D721Med (cell line): Measurements from ENCODE around the gene DLGAP4.
A peak's percentile ranks its signal among the peaks of the same experiment; 100 is the strongest.

Experiments
- DNase-seq: peaks from one replicate; pipeline ENCODE4 v3.0.0; 2011; ENCODE audit warnings: low spot score; ENCODE audit not compliant: insufficient read length
- FAIRE-seq: peaks from 2 replicates; lab custom pipeline; 2011; peaks lifted over from hg19 to GRCh38; lab: Jason Lieb, UNC
- CTCF ChIP-seq: IDR thresholded peaks from 2 replicates; pipeline ENCODE4 v1.5.1; 2012; ENCODE audit warnings: mild to moderate bottlenecking, control low read depth; ENCODE audit not compliant: insufficient read depth; ENCODE audit errors: missing control alignments

Gene DLGAP4

GRCh38 chr20:36490191-36490590, 184.1 kb downstream of the DLGAP4 start:
- TF ChIP-seq CTCF = no peak
- no peak for FAIRE-seq
- no peak for DNase-seq

DNA sequence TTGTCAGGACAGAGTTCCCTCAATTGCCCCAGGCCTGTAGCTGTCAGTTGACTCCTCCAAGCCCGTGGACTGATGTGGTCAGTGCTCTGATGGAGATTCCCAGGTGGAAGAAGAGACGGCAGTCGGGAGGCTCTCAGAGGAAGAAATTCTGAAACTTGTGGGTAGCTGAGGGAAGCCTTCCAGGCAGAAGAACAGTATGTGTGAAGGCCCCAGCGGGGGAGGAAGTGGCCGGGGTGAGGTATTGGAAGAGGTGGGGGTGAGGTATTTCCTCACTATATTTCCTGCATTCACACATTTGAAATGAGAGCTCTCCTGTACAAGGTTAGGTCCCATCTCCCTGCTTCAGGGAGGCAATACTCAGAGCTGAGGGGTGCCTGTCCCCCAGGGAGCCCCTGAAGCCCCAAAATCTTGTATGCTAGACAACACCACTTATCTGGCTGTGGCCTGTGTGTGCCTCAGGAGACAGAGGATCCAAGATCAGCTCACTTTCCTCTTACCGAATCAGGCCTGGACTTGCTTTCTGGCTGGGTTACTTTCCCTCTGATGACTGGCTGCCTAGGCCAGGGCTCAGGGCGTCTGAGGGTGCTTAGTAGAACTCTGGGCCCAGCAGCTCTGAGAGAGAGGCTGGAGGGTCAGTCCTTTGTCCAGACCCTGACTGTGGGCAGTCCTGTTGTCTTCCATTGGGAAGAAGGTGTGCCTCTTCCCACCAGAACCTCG, 185.9 kb downstream of the DLGAP4 start:
- FAIRE-seq (no peak), DNase-seq (no peak)
- TF ChIP-seq CTCF = no peak

DNA sequence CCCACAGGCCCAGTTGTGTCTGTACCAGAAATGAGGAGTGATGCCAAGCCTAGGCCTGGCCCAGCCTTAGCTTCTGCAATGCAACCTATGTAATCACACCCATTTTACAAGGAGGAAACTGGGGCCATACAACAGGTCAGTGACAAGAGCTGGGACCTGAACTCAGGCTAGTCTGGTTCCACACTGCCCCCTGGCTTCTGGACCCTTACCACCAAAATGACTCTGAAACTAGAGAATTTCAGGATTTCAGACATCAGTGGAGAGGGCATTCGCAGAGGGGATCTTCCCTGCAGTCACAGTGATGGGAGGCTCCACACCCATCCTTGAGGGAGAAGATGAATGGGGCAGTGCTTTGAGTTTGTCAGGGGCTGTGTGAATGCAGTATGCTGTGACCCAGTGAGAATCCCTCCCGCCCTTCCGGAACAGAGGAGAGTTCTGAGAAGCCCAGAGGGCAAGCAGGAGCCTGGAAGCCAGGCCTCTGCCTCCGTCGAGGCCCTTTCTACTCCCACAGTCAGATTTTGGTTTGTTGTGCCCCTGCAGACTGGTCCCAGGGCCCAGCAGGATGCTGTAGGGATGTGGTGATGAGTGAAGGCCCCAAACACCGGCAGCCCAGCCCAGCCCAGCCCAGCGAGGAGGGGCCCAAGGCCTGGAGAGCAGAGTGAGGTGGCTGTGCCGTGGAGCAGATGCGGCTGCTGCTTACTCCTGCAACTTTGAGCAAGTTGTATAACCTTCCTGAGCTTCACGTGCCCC, 187.1 kb downstream of the DLGAP4 start:
- DNase-seq = no peak
- no peak for FAIRE-seq

DNA sequence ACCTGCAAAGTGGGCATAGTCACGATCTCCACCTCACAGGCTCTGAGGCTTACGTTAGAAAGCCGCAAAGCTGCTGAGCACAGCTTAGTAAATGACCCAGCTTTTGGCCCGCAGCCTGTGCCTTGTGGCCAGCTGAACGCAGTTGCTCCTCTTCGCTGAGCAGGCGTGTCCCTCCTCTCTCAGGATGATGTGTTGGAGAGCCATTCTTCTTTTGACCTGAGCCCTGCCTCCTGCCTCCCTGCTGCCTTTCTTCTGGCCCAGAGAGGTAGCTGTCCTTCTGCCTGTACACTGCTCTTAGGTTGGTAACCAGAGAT, 187.6 kb downstream of the DLGAP4 start:
- FAIRE-seq (no peak), DNase-seq (no peak)
- TF ChIP-seq CTCF = no peak

More for the DNA sequence above, 187.1 kb downstream of the DLGAP4 start:
- peak; percentile 27 for TF ChIP-seq CTCF

DNA sequence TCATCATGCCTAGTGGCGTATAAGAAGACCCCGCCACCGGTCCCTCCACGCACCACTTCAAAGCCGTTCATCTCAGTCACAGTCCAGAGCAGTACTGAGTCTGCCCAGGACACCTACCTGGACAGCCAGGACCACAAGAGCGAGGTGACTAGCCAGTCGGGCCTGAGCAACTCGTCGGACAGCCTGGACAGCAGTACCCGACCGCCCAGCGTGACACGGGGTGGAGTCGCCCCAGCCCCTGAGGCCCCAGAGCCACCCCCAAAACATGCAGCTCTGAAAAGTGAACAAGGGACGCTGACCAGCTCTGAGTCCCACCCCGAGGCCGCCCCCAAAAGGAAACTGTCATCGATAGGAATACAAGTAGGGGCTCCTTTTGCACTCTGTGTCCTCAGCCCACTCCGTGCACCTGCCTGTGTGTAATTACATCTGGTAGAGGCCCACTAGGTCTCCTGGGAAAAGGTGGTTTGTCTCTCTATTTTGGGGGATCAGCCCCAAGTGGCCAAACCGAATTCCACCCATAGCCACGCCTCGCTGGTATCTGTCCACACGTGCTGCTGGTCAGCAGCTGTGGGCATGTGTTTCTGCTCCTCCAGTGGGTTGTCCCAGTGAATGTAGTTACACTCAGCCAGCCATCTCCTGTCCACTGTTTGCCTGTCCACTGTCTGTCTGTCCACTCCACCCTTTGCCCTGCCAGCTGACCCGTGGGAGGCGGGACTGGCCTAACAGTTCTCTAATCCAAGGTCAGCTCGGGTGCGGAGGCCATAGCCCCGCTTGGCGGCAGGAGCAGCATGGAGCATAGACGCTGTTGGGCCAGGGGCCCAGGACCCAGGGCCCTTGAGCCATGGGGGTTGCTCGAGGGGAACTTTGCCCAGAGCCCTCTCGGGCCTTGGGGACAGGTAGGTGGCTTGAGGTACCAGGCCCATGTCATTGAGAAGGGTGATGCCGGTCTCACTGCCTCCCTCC, 190.8 kb downstream of the DLGAP4 start:
- DNase-seq (no peak), FAIRE-seq (no peak)
- TF ChIP-seq CTCF = no peak

- no peak for TF ChIP-seq CTCF
- no peak for DNase-seq
- FAIRE-seq = no peak
Observed at GRCh38 chr20:36497856-36498255, 191.7 kb downstream of the DLGAP4 start.
